ENCODE data around the gene PPP1R14C.

GRCh38 chr6:150183966-150184365 is 41.1 kb downstream of the PPP1R14C start:
- TF ChIP-seq CTCF (conservative IDR thresholded peaks at IDR 0.05): no peak
- TF ChIP-seq EZH2 (IDR thresholded peaks at IDR 0.05; ENCODE audit: low read depth): no peak

All from PC-9 (cell line).